Breast epithelium (tissue), 3 donors: ENCODE results near the gene CPEB1.

Source experiments
- POLR2A ChIP-seq: fragments of 450-650 bp; IDR thresholded peaks from one replicate; pipeline ENCODE4 v1.6.1; 2016; ENCODE audit warnings: antibody characterized with exemption, mild to moderate bottlenecking, moderate library complexity
- TF ChIP-seq, protein P1 (sequence below), 3 donors: fragments of 450-650 bp; IDR thresholded peaks; one replicate each; pipeline ENCODE4 v1.5.1; 2016 to 2017; ENCODE audit warnings: antibody characterized with exemption in 3 of 3, mild to moderate bottlenecking in 3 of 3, moderate library complexity in 3 of 3

DNA sequence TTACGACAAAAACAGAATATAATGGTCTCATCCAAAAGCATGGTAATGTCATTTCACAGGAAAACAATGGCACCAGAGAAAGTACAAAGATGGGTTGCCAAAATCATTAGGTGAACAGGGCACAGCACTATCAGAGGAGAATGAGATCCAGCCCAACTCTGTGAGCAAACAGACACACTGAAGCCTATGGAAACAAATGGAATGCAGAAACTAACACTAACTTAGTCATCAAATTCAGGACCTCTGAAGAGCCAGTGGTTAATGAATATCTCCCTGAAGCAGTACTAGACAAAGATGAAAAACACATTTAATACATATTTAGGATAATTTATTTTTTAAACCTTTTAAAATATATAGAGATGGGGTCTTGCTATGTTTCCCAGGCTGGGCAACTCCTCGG is 92.3 kb downstream of the CPEB1 start:
- TF ChIP-seq, protein P1, sequence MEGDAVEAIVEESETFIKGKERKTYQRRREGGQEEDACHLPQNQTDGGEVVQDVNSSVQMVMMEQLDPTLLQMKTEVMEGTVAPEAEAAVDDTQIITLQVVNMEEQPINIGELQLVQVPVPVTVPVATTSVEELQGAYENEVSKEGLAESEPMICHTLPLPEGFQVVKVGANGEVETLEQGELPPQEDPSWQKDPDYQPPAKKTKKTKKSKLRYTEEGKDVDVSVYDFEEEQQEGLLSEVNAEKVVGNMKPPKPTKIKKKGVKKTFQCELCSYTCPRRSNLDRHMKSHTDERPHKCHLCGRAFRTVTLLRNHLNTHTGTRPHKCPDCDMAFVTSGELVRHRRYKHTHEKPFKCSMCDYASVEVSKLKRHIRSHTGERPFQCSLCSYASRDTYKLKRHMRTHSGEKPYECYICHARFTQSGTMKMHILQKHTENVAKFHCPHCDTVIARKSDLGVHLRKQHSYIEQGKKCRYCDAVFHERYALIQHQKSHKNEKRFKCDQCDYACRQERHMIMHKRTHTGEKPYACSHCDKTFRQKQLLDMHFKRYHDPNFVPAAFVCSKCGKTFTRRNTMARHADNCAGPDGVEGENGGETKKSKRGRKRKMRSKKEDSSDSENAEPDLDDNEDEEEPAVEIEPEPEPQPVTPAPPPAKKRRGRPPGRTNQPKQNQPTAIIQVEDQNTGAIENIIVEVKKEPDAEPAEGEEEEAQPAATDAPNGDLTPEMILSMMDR (IDR thresholded peaks at IDR 0.05), result no peak
- no peak for TF ChIP-seq POLR2A
